ENCODE measurements around the gene KIF2C.

DNA sequence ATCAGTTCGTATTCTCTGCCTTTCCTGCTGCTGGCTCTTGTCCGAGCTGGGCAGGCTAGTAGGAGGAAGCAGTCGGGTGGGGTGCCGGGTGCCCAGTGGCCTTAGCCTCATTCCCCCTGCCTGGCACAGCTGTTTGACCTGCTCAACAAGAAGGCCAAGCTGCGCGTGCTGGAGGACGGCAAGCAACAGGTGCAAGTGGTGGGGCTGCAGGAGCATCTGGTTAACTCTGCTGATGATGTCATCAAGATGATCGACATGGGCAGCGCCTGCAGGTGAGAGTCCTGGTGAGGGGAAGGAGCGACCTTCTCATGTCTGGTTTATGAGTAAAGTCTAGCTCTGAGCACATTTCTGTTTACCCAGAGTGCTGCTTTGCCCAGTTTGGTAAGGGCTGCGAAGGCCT lies 19.4 kb downstream of the KIF2C start:
- TF ChIP-seq POLR2AphosphoS5 (IDR thresholded peaks at IDR 0.05; ENCODE audit: borderline replicate concordance, low read depth, low read length) (no peak), EZH2 (IDR thresholded peaks at IDR 0.05) (no peak)

Data from SK-N-MC (cell line).